HCT116 (cell line): ENCODE data around the gene SDK1. TPM values are rescaled to one million over a fixed set of nuclear protein-coding genes. Genes with fewer than 3 reads are reported as not detected.

Experiments
- ATAC-seq: fragments of 200-7000 bp; cut with Tn5 transposase; 2 replicates; pipeline ENCODE4 v1.9.1; 2020; ENCODE audit warnings: mild to moderate bottlenecking, moderate library complexity
- BruUV-seq: library from RNA; stranded (reverse); fragments of 400-500 nt; replicated peaks from 2 replicates; lab custom pipeline; 2021; lab: Mats Ljungman, UMichigan
- CTCF ChIA-PET: fragments of 300-600 bp; sonication (Branson Sonifier 250); formaldehyde crosslinking; loops from one replicate; lab custom pipeline; 2021; ENCODE audit warnings: antibody characterized with exemption; lab: Charles Lee
- POLR2A ChIA-PET: fragments of 300-600, 350-600 bp; sonication (Branson Sonifier 250); formaldehyde crosslinking; loops from one replicate; lab custom pipeline; 2021; ENCODE audit warnings: antibody characterized with exemption; lab: Charles Lee
- RAD21 ChIA-PET, 2 experiments: fragments of 300-600 bp; sonication (Branson Sonifier 250); formaldehyde crosslinking; loops; one replicate each; lab custom pipeline; 2023; ENCODE audit warnings: low total read pairs in 2 of 2; ENCODE audit not compliant: uncharacterized antibody in 2 of 2, unreplicated experiment in 2 of 2, low non-redundant PET in 1 of 2; lab: Charles Lee
- DNase-seq: peaks from one replicate; pipeline ENCODE4 v3.0.0-alpha.2; 2010; ENCODE audit warnings: low read depth, low spot score
- H2AFZ ChIP-seq: fragments of 200-600 bp; shearing (Covaris generic), sonication (generic); 2 replicates; pipeline ENCODE4 v1.6.1; 2017; ENCODE audit warnings: low read depth, mixed run types, mixed read lengths, antibody characterized with exemption, low read length; ENCODE audit not compliant: poor library complexity, severe bottlenecking
- H3K27ac ChIP-seq: 2 replicates; pipeline ENCODE4 v1.5.1; 2012; ENCODE audit warnings: low read depth, low read length
- H3K27me3 ChIP-seq: fragments of 200-600 bp; sonication (generic); 2 replicates; pipeline ENCODE4 v1.6.1; 2016; ENCODE audit warnings: mixed run types, low read length, mixed read lengths; ENCODE audit not compliant: insufficient read depth
- H3K36me3 ChIP-seq, 2 experiments: fragments of 200-500 bp in 1 of 2; fragments of 200-600 bp in 1 of 2; sonication (Bioruptor generic) in 1 of 2; sonication (generic) in 1 of 2; 2 replicates each; pipeline versions ENCODE4 v1.5.1 to v1.6.1; 2014 to 2016; ENCODE audit warnings: low read length in 2 of 2, inconsistent platforms in 1 of 2, mixed read lengths in 1 of 2, mixed run types in 1 of 2; ENCODE audit not compliant: insufficient read depth in 2 of 2, control insufficient read depth in 1 of 2
- H3K4me1 ChIP-seq, 2 experiments: fragments of 200-600 bp in 1 of 2; sonication (generic) in 1 of 2; 2 replicates each; pipeline versions ENCODE4 v1.5.1 to v1.6.1; 2012 to 2017; ENCODE audit warnings: low read length in 2 of 2, inconsistent platforms in 1 of 2, mild to moderate bottlenecking in 1 of 2, mixed read lengths in 1 of 2, mixed run types in 1 of 2, moderate library complexity in 1 of 2; ENCODE audit not compliant: insufficient read depth in 2 of 2, control insufficient read depth in 1 of 2
- H3K4me2 ChIP-seq: fragments of 200-600 bp; sonication (generic); 2 replicates; pipeline ENCODE4 v1.6.1; 2017; ENCODE audit warnings: mixed run types, low read length, mixed read lengths
- H3K4me3 ChIP-seq, 2 experiments: fragments of 200-600 bp in 1 of 2; sonication (generic) in 1 of 2; replicated peaks in 1 of 2; 2 replicates each; pipeline ENCODE4 v1.5.1; 2011 to 2016; ENCODE audit warnings: low read length in 2 of 2, control low read depth in 1 of 2, low read depth in 1 of 2, mild to moderate bottlenecking in 1 of 2, mixed read lengths in 1 of 2, mixed run types in 1 of 2
- H3K79me2 ChIP-seq: fragments of 200-600 bp; sonication (generic); 2 replicates; pipeline ENCODE4 v1.6.1; 2017; ENCODE audit warnings: mild to moderate bottlenecking, mixed run types, low read length, moderate library complexity, mixed read lengths; ENCODE audit not compliant: insufficient read depth
- H3K9ac ChIP-seq: fragments of 200-600 bp; sonication (generic); 2 replicates; pipeline ENCODE4 v1.6.1; 2016; ENCODE audit warnings: low read length, mixed read lengths
- H3K9me2 ChIP-seq: fragments of 200-600 bp; sonication (generic), shearing (Covaris generic); 2 replicates; pipeline ENCODE4 v1.6.1; 2017; ENCODE audit warnings: mixed run types, mild to moderate bottlenecking, moderate library complexity; ENCODE audit not compliant: insufficient read depth
- H3K9me3 ChIP-seq, 2 experiments: fragments of 200-500 bp in 1 of 2; fragments of 200-600 bp in 1 of 2; sonication (Bioruptor generic) in 1 of 2; sonication (generic) in 1 of 2; 2 replicates each; pipeline ENCODE4 v1.6.1; 2014 to 2017; ENCODE audit warnings: low read length in 2 of 2, mixed read lengths in 2 of 2, inconsistent platforms in 1 of 2, low read depth in 1 of 2, mild to moderate bottlenecking in 1 of 2, mixed run types in 1 of 2, moderate library complexity in 1 of 2; ENCODE audit not compliant: control insufficient read depth in 1 of 2, insufficient read depth in 1 of 2
- H4K20me1 ChIP-seq: fragments of 200-600 bp; sonication (generic), shearing (Covaris generic); 2 replicates; pipeline ENCODE4 v1.6.1; 2017; ENCODE audit warnings: mixed run types, mild to moderate bottlenecking, moderate library complexity; ENCODE audit not compliant: insufficient read depth
- EGR1 ChIP-seq: IDR thresholded peaks from 2 replicates; pipeline ENCODE4 v1.6.1; 2012; ENCODE audit warnings: low read depth
- POLR2AphosphoS5 ChIP-seq: IDR thresholded peaks from 2 replicates; pipeline ENCODE4 v1.6.1; 2011; ENCODE audit warnings: mild to moderate bottlenecking, low read depth, low read length, moderate library complexity
- SIN3A ChIP-seq: IDR thresholded peaks from 2 replicates; pipeline ENCODE4 v1.6.1; 2012; ENCODE audit warnings: low read depth
- intact Hi-C: fragments of 100-400 bp; cut with micrococcal nuclease; formaldehyde crosslinking; loops from 2 replicates; pipeline ENCODE4 v1.10.0; 2022
- total RNA-seq: library from RNA; stranded (reverse); gene quantifications from one replicate; pipeline ENCODE4 v1.2.1, GENCODE V29; 2021; ENCODE audit not compliant: unreplicated experiment
- TF ChIP-seq, protein P1 (sequence below): IDR thresholded peaks from 2 replicates; pipeline ENCODE4 v1.6.1; 2012
- TF ChIP-seq, protein P2 (sequence below): IDR thresholded peaks from 2 replicates; pipeline ENCODE4 v1.6.1; 2011; ENCODE audit warnings: mild to moderate bottlenecking, low read length, moderate library complexity; ENCODE audit not compliant: insufficient replicate concordance; ENCODE audit errors: extremely low read depth

SDK1 gene
- total RNA-seq, 1 experiment from 2014 or later: 0.05 TPM

DNA sequence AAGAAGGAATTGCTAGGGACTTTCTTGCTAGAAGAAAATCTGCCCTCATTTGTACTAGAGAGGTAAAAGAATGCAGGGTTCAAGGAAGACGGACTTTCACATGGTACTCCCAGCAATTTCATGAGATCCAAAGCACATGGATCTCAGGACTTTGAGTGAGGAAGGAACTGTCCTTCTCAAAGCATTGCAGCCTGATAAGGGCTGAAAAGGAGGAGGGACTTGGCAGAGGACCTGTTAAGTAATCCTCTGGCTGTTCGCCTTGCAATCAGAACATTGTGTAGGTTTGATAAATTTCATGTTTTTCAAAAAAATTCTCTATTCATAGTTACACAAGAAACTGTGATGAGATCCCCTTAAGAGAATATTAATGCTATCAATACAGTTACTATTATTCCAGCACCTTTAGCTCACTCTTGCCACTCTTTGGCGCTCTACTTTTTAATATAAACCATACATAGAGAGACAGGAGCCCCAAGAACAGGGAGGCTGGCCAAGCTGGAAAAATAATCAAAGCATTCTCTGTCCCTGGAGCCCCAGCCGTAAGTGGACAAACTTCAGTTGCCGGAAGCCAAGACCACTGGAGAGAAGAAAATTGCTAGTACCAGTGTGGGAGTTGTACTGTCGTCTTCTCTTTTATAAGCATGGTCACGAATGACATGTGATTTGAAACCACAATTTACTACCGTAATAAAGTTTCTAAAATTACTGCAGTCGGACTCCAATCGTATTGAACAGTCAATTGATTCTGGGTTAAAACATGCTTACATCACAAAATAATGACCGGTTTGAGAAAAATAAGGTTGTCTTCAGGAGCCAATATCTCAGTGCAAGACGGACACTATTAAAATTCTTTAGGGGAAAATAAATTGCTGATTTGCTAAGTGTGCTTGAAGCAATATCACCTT, 424.4 kb downstream of the SDK1 start (continued):
- TF ChIP-seq POLR2AphosphoS5: no peak

DNA sequence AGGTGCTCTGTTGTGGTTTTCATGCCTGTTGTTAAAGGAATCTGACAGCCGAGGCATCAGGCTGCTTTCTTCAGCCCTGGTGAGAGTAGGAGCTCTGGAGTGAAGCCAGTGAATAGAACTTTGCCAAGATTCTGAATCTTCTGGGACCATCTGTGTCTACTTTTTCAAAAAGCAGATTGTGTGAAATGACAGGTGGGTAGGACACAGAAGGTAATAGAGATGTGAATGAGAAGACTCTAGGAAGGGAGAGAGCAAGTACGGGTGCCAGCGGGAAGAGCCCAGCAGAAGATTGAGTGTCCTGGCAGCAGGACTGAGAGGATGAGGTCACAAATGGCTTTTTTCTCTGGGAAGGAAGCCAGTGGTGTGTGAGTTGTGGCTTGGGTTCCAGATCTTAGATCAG, 429.2 kb downstream of the SDK1 start:
- peaks cover 6% of the 10 kb centered on the region for H3K27me3 ChIP-seq
- no peaks in the 10 kb centered on the region for H3K36me3 ChIP-seq
- TF ChIP-seq SIN3A: no peak
- TF ChIP-seq, protein P1, sequence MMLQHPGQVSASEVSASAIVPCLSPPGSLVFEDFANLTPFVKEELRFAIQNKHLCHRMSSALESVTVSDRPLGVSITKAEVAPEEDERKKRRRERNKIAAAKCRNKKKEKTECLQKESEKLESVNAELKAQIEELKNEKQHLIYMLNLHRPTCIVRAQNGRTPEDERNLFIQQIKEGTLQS: no peak
- TF ChIP-seq EGR1: no peak
- TF ChIP-seq, protein P2, sequence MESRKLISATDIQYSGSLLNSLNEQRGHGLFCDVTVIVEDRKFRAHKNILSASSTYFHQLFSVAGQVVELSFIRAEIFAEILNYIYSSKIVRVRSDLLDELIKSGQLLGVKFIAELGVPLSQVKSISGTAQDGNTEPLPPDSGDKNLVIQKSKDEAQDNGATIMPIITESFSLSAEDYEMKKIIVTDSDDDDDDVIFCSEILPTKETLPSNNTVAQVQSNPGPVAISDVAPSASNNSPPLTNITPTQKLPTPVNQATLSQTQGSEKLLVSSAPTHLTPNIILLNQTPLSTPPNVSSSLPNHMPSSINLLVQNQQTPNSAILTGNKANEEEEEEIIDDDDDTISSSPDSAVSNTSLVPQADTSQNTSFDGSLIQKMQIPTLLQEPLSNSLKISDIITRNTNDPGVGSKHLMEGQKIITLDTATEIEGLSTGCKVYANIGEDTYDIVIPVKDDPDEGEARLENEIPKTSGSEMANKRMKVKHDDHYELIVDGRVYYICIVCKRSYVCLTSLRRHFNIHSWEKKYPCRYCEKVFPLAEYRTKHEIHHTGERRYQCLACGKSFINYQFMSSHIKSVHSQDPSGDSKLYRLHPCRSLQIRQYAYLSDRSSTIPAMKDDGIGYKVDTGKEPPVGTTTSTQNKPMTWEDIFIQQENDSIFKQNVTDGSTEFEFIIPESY: no peak
- H3K9me2 ChIP-seq: no peaks in the 10 kb centered on the region
- intact Hi-C loops: no loop called here
- H3K79me2 ChIP-seq: no peaks in the 10 kb centered on the region
- CTCF ChIA-PET: no interaction called here
- BruUV-seq: no TSS peak
- no peak overlapping the region for H2AFZ ChIP-seq
- ATAC-seq: no peak
- H3K27ac ChIP-seq: no peak overlapping the region
- no peak overlapping the region for H3K4me3 ChIP-seq
- no peaks in the 10 kb centered on the region for H3K4me1 ChIP-seq
- POLR2A ChIA-PET: no interaction called here
- H4K20me1 ChIP-seq: no peaks in the 10 kb centered on the region
- RAD21 ChIA-PET: no interaction called here
- H3K9me3 ChIP-seq: peaks cover 0 to 4% of the 10 kb centered on the region in 2 experiments; a peak in 1 of 4 replicates
- no peak overlapping the region for H3K9ac ChIP-seq
- no peak overlapping the region for H3K4me2 ChIP-seq
- no peak for DNase-seq
